ENCODE results near the gene C19orf12.
A peak's percentile ranks its signal among the peaks of the same experiment; 100 is the strongest.

Gene C19orf12

DNA sequence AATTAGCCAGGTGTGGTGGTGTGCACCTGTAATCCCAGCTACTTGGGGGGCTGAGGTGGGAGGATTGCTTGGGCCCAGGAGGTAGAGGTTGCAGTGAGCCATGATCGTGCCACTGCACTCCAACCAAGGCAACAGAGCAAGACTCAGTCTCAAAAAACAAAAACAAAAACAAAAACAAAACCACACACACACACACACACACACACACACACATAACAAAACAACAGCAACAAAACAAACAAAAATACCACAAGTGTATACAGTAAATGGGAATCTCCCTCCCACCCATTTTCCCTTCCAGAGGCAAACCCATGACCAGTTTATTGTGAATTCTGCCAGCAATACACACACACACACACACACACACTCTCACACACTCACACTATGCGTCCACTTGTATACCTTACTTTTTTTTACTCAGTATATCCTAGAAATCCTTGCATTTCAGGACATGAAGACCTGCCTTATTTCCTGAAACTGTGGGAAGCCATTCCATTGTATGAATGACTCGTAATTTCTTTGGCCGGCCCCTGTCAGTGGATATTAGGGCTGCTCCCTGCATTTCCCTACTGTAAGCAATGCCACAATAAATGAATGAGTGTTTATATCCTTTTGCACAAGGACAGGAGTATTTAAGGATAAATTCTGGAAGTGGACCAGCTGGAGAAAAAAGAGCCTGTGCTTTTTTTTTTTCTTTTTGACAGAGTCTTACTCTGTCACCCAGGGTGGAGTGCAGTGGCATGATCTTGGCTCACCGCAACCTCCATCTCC, 56.7 kb downstream of the C19orf12 start:
- H2AFZ ChIP-seq (ENCODE audit: low read length) = no peak overlapping the region

DNA sequence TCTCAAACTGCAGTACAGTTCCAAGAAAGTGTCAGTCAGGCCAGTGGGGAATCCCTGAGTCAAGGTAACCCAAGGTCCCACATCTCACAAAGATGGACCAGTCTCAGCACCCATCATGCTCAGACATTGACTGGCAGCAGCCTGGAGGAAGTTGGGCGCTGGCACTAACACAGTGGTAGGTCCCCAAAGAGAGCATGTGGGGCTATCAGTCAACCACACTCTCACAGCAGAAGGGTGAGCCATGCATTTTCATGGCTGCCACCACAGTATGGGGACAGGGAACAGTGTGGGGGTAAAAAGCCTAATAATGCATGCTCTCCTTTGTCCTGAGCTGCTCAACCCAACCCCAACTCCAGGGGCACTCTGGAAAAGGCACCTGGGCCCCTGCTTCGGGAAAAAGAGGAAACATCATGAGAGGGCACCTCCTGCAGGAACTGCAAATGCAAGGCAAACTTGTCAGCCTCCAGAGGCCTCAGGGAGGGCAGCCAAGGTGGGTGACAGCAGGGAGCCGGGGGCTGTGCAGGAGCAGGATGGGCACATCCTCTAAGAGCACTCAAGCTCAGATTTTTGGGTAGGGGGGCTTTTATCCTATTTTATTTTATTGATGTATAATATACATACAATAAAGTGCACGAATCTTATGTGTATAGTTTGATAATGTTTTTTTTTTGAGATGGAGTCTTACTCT, 59.3 kb downstream of the C19orf12 start:
- Histone ChIP-seq H3K4me3 (ENCODE audit: low read length in 2 of 2) (no peak overlapping the region), H2AK5ac (ENCODE audit: low read depth, low read length) (no peak overlapping the region), H3K9ac (ENCODE audit: low read depth, low read length, poor library complexity) (no peak overlapping the region), H3K27me3 (ENCODE audit: control insufficient read depth in 3 of 3, insufficient read depth in 3 of 3, low read depth in 1 of 3, low read length in 3 of 3) (peaks cover 0 to 14% (median 2%) of the 10 kb centered on the region in 3 experiments), H3K4ac (ENCODE audit: low read length) (no peak overlapping the region), H3K14ac (ENCODE audit: low read length) (no peak overlapping the region), H3K36me3 (replicated peaks in 1 of 2; ENCODE audit: control insufficient read depth in 2 of 2, insufficient read depth in 2 of 2, low read length in 2 of 2) (no peaks in the 10 kb centered on the region), H3K4me1 (ENCODE audit: control insufficient read depth in 2 of 2, insufficient read depth in 1 of 2, low read depth in 1 of 2, low read length in 2 of 2) (no peaks in the 10 kb centered on the region), H2BK15ac (ENCODE audit: low read length) (no peak overlapping the region), H3K79me1 (ENCODE audit: low read depth, low read length) (no peaks in the 10 kb centered on the region), H4K91ac (ENCODE audit: low read depth, low read length, poor library complexity) (no peak overlapping the region), H2AFZ (ENCODE audit: low read length) (no peak overlapping the region), H3K23ac (ENCODE audit: low read depth, low read length, poor library complexity) (peak overlapping the region; percentile 9), H3K4me2 (ENCODE audit: insufficient read depth, low read length, poor library complexity, severe bottlenecking) (no peak overlapping the region), H3K18ac (ENCODE audit: low read length) (no peak overlapping the region), H2BK5ac (ENCODE audit: low read length) (no peak overlapping the region), H2BK120ac (ENCODE audit: low read depth, low read length) (no peak overlapping the region), H3K9me3 (replicated peaks in 1 of 2; ENCODE audit: control insufficient read depth in 2 of 2, insufficient read depth in 1 of 2, low read depth in 1 of 2, low read length in 2 of 2) (no peaks in the 10 kb centered on the region), H2BK12ac (ENCODE audit: low read length) (no peak overlapping the region), H4K8ac (ENCODE audit: low read depth, low read length) (no peak overlapping the region), H3K27ac (replicated peaks; ENCODE audit: low read length) (no peak overlapping the region)
- DNase-seq (ENCODE audit: low spot score) = no peak
- WGBS, 2 donors (ENCODE audit: extremely low coverage in 2 of 2, insufficient read length in 2 of 2, insufficient replicate concordance in 1 of 2) = no CpG with 5 or more reads among the region's 4 CpGs

More for the DNA sequence above, 56.7 kb downstream of the C19orf12 start:
- H3K9me3 ChIP-seq (replicated peaks in 1 of 2; ENCODE audit: control insufficient read depth in 2 of 2, insufficient read depth in 1 of 2, low read depth in 1 of 2, low read length in 2 of 2) = no peaks in the 10 kb centered on the region
- no peak overlapping the region for H3K4ac ChIP-seq (ENCODE audit: low read length)
- no peak overlapping the region for H3K27ac ChIP-seq (replicated peaks; ENCODE audit: low read length)
- no peak overlapping the region for H3K23ac ChIP-seq (ENCODE audit: low read depth, low read length, poor library complexity)
- no peak overlapping the region for H2AK5ac ChIP-seq (ENCODE audit: low read depth, low read length)
- H3K14ac ChIP-seq (ENCODE audit: low read length) = no peak overlapping the region
- no peaks in the 10 kb centered on the region for H3K36me3 ChIP-seq (replicated peaks in 1 of 2; ENCODE audit: control insufficient read depth in 2 of 2, insufficient read depth in 2 of 2, low read length in 2 of 2)
- H3K4me2 ChIP-seq (ENCODE audit: insufficient read depth, low read length, poor library complexity, severe bottlenecking) = no peak overlapping the region
- no peaks in the 10 kb centered on the region for H3K4me1 ChIP-seq (ENCODE audit: control insufficient read depth in 2 of 2, insufficient read depth in 1 of 2, low read depth in 1 of 2, low read length in 2 of 2)
- H3K18ac ChIP-seq (ENCODE audit: low read length) = no peak overlapping the region
- WGBS, 2 donors (ENCODE audit: extremely low coverage in 2 of 2, insufficient read length in 2 of 2, insufficient replicate concordance in 1 of 2) = no CpG with 5 or more reads among the region's 5 CpGs
- DNase-seq (ENCODE audit: low spot score) = no peak
- H4K8ac ChIP-seq (ENCODE audit: low read depth, low read length) = no peak overlapping the region
- peaks cover 0 to 39% (median 0%) of the 10 kb centered on the region in 3 experiments for H3K27me3 ChIP-seq (ENCODE audit: control insufficient read depth in 3 of 3, insufficient read depth in 3 of 3, low read depth in 1 of 3, low read length in 3 of 3)
- H3K79me1 ChIP-seq (ENCODE audit: low read depth, low read length) = no peaks in the 10 kb centered on the region
- H2BK5ac ChIP-seq (ENCODE audit: low read length) = no peak overlapping the region
- no peak overlapping the region for H2BK15ac ChIP-seq (ENCODE audit: low read length)
- no peak overlapping the region for H2BK120ac ChIP-seq (ENCODE audit: low read depth, low read length)
- no peak overlapping the region for H3K9ac ChIP-seq (ENCODE audit: low read depth, low read length, poor library complexity)
- H4K91ac ChIP-seq (ENCODE audit: low read depth, low read length, poor library complexity) = no peak overlapping the region
- no peak overlapping the region for H2BK12ac ChIP-seq (ENCODE audit: low read length)
- H3K4me3 ChIP-seq (ENCODE audit: low read length in 2 of 2) = no peak overlapping the region

DNA sequence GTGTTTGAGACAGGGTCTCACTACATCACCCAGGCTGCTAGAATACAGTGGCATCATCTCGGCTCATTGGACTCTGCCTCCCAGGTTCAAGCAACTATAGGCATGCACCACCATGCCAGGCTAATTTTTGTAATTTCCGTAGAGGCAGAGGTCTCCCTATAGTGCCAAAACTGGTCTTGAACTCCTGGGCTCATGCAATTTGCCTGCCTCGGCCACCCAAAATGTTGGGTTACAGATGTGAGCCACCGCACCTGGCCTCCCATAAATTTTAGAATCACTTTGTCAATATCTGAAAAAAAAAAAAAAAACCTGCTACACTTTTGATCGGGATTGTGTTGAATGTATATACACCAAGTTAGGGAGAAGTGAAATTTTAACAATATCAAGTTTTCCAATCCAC, 61.7 kb downstream of the C19orf12 start:
- H3K4me2 ChIP-seq (ENCODE audit: insufficient read depth, low read length, poor library complexity, severe bottlenecking) = no peak overlapping the region
- H2BK120ac ChIP-seq (ENCODE audit: low read depth, low read length) = no peak overlapping the region
- no peak overlapping the region for H2AFZ ChIP-seq (ENCODE audit: low read length)
- no peak overlapping the region for H2BK5ac ChIP-seq (ENCODE audit: low read length)
- no peak overlapping the region for H3K4me3 ChIP-seq (ENCODE audit: low read length in 2 of 2)
- no peaks in the 10 kb centered on the region for H3K9me3 ChIP-seq (replicated peaks in 1 of 2; ENCODE audit: control insufficient read depth in 2 of 2, insufficient read depth in 1 of 2, low read depth in 1 of 2, low read length in 2 of 2)
- H3K23ac ChIP-seq (ENCODE audit: low read depth, low read length, poor library complexity) = no peak overlapping the region
- no peak overlapping the region for H3K14ac ChIP-seq (ENCODE audit: low read length)
- no peak overlapping the region for H2BK12ac ChIP-seq (ENCODE audit: low read length)
- H3K27ac ChIP-seq (replicated peaks; ENCODE audit: low read length) = no peak overlapping the region
- no peak overlapping the region for H4K91ac ChIP-seq (ENCODE audit: low read depth, low read length, poor library complexity)
- no peaks in the 10 kb centered on the region for H3K36me3 ChIP-seq (replicated peaks in 1 of 2; ENCODE audit: control insufficient read depth in 2 of 2, insufficient read depth in 2 of 2, low read length in 2 of 2)
- H4K8ac ChIP-seq (ENCODE audit: low read depth, low read length) = no peak overlapping the region
- H3K4ac ChIP-seq (ENCODE audit: low read length) = no peak overlapping the region
- DNase-seq (ENCODE audit: low spot score) = no peak
- H3K27me3 ChIP-seq (ENCODE audit: control insufficient read depth in 3 of 3, insufficient read depth in 3 of 3, low read depth in 1 of 3, low read length in 3 of 3) = peaks cover 0 to 3% (median 2%) of the 10 kb centered on the region in 3 experiments
- WGBS, 2 donors (ENCODE audit: extremely low coverage in 2 of 2, insufficient read length in 2 of 2, insufficient replicate concordance in 1 of 2) = no CpG with 5 or more reads among the region's 5 CpGs
- H2BK15ac ChIP-seq (ENCODE audit: low read length) = no peak overlapping the region
- H3K4me1 ChIP-seq (ENCODE audit: control insufficient read depth in 2 of 2, insufficient read depth in 1 of 2, low read depth in 1 of 2, low read length in 2 of 2) = no peaks in the 10 kb centered on the region
- no peaks in the 10 kb centered on the region for H3K79me1 ChIP-seq (ENCODE audit: low read depth, low read length)
- no peak overlapping the region for H3K9ac ChIP-seq (ENCODE audit: low read depth, low read length, poor library complexity)
- H2AK5ac ChIP-seq (ENCODE audit: low read depth, low read length) = no peak overlapping the region
- no peak overlapping the region for H3K18ac ChIP-seq (ENCODE audit: low read length)

DNA sequence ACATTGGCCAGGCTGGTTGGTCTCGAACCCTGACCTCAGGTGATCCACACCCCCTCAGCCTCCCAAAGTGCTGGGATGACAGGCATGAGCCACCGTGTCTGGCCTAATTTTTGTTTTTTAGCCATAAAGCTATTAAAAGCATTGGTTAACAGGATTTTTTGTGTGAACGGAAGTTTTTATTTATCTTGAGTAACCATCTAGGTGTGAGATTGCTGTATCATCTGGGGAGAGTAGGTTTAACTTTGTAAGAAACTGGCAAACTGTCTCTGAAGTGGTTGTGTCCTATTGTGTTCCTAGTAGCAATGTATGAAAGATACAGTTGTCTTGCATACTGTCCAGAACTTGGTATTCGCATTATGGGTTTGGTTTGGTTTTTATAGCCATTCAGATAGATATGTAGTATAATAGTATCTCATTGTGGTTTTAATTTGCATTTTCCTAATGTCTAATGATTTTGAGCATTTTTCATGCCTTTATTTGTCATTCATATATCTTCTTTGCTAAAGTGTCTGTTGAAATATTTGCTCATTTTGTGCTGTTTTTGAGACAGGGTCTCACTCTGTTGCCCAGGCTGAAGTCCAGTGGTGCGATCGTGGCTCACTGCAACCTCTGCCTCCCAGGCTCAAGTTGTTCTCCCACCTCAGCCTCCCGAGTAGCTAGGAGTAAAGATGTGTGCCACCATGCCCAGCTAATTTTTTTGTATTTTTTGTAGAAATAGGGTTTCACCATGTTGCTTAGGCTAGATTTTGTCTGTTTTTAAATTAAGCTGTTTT, 63.3 kb downstream of the C19orf12 start:
- DNase-seq (ENCODE audit: low spot score) = no peak
- no peak overlapping the region for H2AFZ ChIP-seq (ENCODE audit: low read length)
- H3K79me1 ChIP-seq (ENCODE audit: low read depth, low read length) = no peaks in the 10 kb centered on the region
- H2BK12ac ChIP-seq (ENCODE audit: low read length) = no peak overlapping the region
- no peak overlapping the region for H4K8ac ChIP-seq (ENCODE audit: low read depth, low read length)
- H2AK5ac ChIP-seq (ENCODE audit: low read depth, low read length) = no peak overlapping the region
- no peak overlapping the region for H3K14ac ChIP-seq (ENCODE audit: low read length)
- no peaks in the 10 kb centered on the region for H3K36me3 ChIP-seq (replicated peaks in 1 of 2; ENCODE audit: control insufficient read depth in 2 of 2, insufficient read depth in 2 of 2, low read length in 2 of 2)
- H3K4me2 ChIP-seq (ENCODE audit: insufficient read depth, low read length, poor library complexity, severe bottlenecking) = no peak overlapping the region
- no peak overlapping the region for H3K9ac ChIP-seq (ENCODE audit: low read depth, low read length, poor library complexity)
- no peak overlapping the region for H3K18ac ChIP-seq (ENCODE audit: low read length)
- peaks cover 0 to 3% (median 2%) of the 10 kb centered on the region in 3 experiments for H3K27me3 ChIP-seq (ENCODE audit: control insufficient read depth in 3 of 3, insufficient read depth in 3 of 3, low read depth in 1 of 3, low read length in 3 of 3)
- H3K27ac ChIP-seq (replicated peaks; ENCODE audit: low read length) = no peak overlapping the region
- no peak overlapping the region for H3K4me3 ChIP-seq (ENCODE audit: low read length in 2 of 2)
- H4K91ac ChIP-seq (ENCODE audit: low read depth, low read length, poor library complexity) = no peak overlapping the region
- no peak overlapping the region for H2BK15ac ChIP-seq (ENCODE audit: low read length)
- WGBS, 2 donors (ENCODE audit: extremely low coverage in 2 of 2, insufficient read length in 2 of 2, insufficient replicate concordance in 1 of 2) = no CpG with 5 or more reads among the region's 7 CpGs
- no peak overlapping the region for H2BK120ac ChIP-seq (ENCODE audit: low read depth, low read length)
- no peak overlapping the region for H3K4ac ChIP-seq (ENCODE audit: low read length)
- no peak overlapping the region for H3K23ac ChIP-seq (ENCODE audit: low read depth, low read length, poor library complexity)
- H3K9me3 ChIP-seq (replicated peaks in 1 of 2; ENCODE audit: control insufficient read depth in 2 of 2, insufficient read depth in 1 of 2, low read depth in 1 of 2, low read length in 2 of 2) = no peaks in the 10 kb centered on the region
- H3K4me1 ChIP-seq (ENCODE audit: control insufficient read depth in 2 of 2, insufficient read depth in 1 of 2, low read depth in 1 of 2, low read length in 2 of 2) = no peaks in the 10 kb centered on the region
- H2BK5ac ChIP-seq (ENCODE audit: low read length) = no peak overlapping the region

All from neuronal stem cell (in vitro differentiated cells).